Measurements from ENCODE around the gene ERN1. TPM values are rescaled to one million over a fixed set of nuclear protein-coding genes. Genes with fewer than 3 reads are reported as not detected.

ERN1 gene
- total and polyA plus RNA-seq, 2 donors (not counting 1 experiment from before 2014, with no cell fraction given): 3.3 to 11.7 TPM

DNA sequence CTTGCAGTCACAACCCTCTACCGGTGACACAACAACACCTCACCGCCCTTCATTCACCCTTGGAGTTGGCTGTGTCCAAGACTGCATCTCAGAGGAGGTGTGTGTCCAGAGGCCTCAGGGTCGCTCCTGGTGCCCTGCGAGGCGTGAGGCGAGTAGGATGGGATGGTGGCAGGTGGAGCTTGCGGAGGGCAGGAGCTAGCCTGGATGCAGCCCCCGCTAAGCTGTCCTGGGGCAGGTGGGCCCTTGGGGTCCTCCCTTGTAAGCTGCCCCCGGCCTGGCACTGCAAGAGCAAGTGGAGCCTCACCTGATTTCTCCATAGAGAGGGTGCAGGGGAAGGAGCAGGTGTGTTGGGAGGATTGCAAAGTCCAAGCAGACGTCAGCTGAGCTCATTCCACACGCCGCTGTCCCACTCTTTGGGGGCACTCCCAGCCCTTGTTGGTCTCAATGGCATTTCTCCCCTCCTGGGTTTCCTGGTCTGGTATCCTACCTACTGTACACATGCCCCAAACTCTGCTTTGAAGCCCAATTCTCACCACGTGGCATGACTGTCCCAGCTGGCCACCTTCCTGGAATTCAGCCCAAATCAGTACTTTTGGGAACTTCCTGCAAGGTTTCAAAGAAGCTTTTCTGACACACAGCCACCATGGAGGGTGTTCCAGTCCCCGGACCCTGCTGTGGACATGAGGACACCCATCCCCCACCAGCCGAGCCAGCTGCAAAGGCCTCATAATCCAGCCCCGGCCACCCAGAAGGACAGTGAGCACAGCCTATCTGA lies 91.4 kb downstream of the ERN1 start:
- H3K4me1 ChIP-seq (ENCODE audit: control insufficient read depth, extremely low read depth, insufficient read depth, low read length): no peaks in the 10 kb centered on the region
- no peak overlapping the region for H2AFZ ChIP-seq (ENCODE audit: low read length)
- H3K4me2 ChIP-seq (ENCODE audit: extremely low read depth, insufficient read depth, low read length): no peak overlapping the region
- DNase-seq (ENCODE audit: low read depth in 2 of 2): no peak
- no peak overlapping the region for H3K27ac ChIP-seq (ENCODE audit: insufficient read depth, low read length)
- no peaks in the 10 kb centered on the region for H3K9me3 ChIP-seq (ENCODE audit: control insufficient read depth, insufficient read depth, low read depth, low read length)
- no peaks in the 10 kb centered on the region for H3K27me3 ChIP-seq (ENCODE audit: control insufficient read depth, insufficient read depth, low read length)
- no peak for TF ChIP-seq EZH2 (IDR thresholded peaks at IDR 0.05; ENCODE audit: low read length, missing control alignments)
- no peak for TF ChIP-seq CTCF (conservative IDR thresholded peaks at IDR 0.05 in 1 of 2, IDR thresholded peaks at IDR 0.05 in 1 of 2; ENCODE audit: low read depth in 1 of 2, low read length in 2 of 2)
- no peaks in the 10 kb centered on the region for H3K79me2 ChIP-seq (ENCODE audit: control insufficient read depth, insufficient read depth, low read length)
- no peak overlapping the region for H3K4me3 ChIP-seq (replicated peaks in 1 of 4; ENCODE audit: control extremely low read depth in 1 of 4, insufficient read depth in 1 of 4, low read depth in 3 of 4, low read length in 4 of 4)
- H4K20me1 ChIP-seq (ENCODE audit: control insufficient read depth, extremely low read depth, insufficient read depth, low read length): no peaks in the 10 kb centered on the region
- no peaks in the 10 kb centered on the region for H3K36me3 ChIP-seq (ENCODE audit: control insufficient read depth, insufficient read depth, low read length)
- H3K9ac ChIP-seq (ENCODE audit: insufficient read depth, low read length): no peak overlapping the region

DNA sequence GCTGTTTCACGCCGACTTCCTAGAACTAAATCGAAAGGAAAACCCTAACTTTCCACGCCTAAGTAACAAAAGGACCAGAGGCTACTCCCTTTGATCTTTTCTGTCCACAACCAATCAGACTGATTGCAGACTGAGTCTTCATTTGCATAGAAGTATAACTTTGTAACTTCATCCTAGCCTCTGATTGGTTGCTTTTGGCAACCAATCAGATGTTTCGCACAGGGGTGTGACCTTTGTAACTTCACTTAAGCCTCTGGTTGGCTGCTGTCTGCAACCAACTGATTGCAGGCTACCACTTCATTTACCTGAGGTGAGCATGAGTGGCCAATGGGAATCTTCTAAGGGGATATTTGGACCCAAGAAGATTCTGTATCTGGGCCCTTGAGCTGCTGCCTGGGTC lies 92.1 kb downstream of the ERN1 start:
- Histone ChIP-seq H3K79me2 (ENCODE audit: control insufficient read depth, insufficient read depth, low read length) (no peaks in the 10 kb centered on the region), H3K27me3 (ENCODE audit: control insufficient read depth, insufficient read depth, low read length) (no peaks in the 10 kb centered on the region), H3K4me2 (ENCODE audit: extremely low read depth, insufficient read depth, low read length) (no peak overlapping the region), H3K9me3 (ENCODE audit: control insufficient read depth, insufficient read depth, low read depth, low read length) (no peaks in the 10 kb centered on the region), H3K27ac (ENCODE audit: insufficient read depth, low read length) (no peak overlapping the region), H3K4me3 (replicated peaks in 1 of 4; ENCODE audit: control extremely low read depth in 1 of 4, insufficient read depth in 1 of 4, low read depth in 3 of 4, low read length in 4 of 4) (no peak overlapping the region), H3K4me1 (ENCODE audit: control insufficient read depth, extremely low read depth, insufficient read depth, low read length) (no peaks in the 10 kb centered on the region), H4K20me1 (ENCODE audit: control insufficient read depth, extremely low read depth, insufficient read depth, low read length) (no peaks in the 10 kb centered on the region), H3K9ac (ENCODE audit: insufficient read depth, low read length) (no peak overlapping the region), H2AFZ (ENCODE audit: low read length) (no peak overlapping the region), H3K36me3 (ENCODE audit: control insufficient read depth, insufficient read depth, low read length) (no peaks in the 10 kb centered on the region)
- DNase-seq (ENCODE audit: low read depth in 2 of 2): no peak
- TF ChIP-seq CTCF (conservative IDR thresholded peaks at IDR 0.05 in 1 of 2, IDR thresholded peaks at IDR 0.05 in 1 of 2; ENCODE audit: low read depth in 1 of 2, low read length in 2 of 2) (no peak), EZH2 (IDR thresholded peaks at IDR 0.05; ENCODE audit: low read length, missing control alignments) (no peak)

DNA sequence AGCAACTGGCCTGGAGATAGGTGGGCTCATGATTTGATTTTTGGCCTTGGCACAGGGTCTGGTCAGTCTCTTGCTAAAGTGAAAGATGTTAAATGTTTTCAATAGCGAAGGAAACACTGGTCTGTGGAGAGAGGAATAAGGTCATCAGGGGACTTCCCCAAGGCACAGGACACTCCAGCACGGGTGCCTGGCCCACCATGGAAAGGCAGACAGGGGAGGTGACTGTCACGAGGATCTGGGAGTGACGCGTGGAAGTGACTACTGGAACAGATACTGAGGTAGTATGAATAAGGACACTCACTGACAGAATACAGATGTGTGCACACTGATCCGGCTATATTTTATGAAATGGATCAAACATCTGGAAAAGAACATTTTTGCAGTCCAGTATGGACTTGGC lies 92.8 kb downstream of the ERN1 start:
- Histone ChIP-seq H3K9ac (ENCODE audit: insufficient read depth, low read length) (no peak overlapping the region), H3K4me2 (ENCODE audit: extremely low read depth, insufficient read depth, low read length) (no peak overlapping the region), H3K79me2 (ENCODE audit: control insufficient read depth, insufficient read depth, low read length) (no peaks in the 10 kb centered on the region), H3K27me3 (ENCODE audit: control insufficient read depth, insufficient read depth, low read length) (no peaks in the 10 kb centered on the region), H4K20me1 (ENCODE audit: control insufficient read depth, extremely low read depth, insufficient read depth, low read length) (no peaks in the 10 kb centered on the region), H3K4me1 (ENCODE audit: control insufficient read depth, extremely low read depth, insufficient read depth, low read length) (no peaks in the 10 kb centered on the region), H2AFZ (ENCODE audit: low read length) (no peak overlapping the region), H3K27ac (ENCODE audit: insufficient read depth, low read length) (no peak overlapping the region), H3K4me3 (replicated peaks in 1 of 4; ENCODE audit: control extremely low read depth in 1 of 4, insufficient read depth in 1 of 4, low read depth in 3 of 4, low read length in 4 of 4) (no peak overlapping the region), H3K36me3 (ENCODE audit: control insufficient read depth, insufficient read depth, low read length) (no peaks in the 10 kb centered on the region), H3K9me3 (ENCODE audit: control insufficient read depth, insufficient read depth, low read depth, low read length) (no peaks in the 10 kb centered on the region)
- no peak for DNase-seq (ENCODE audit: low read depth in 2 of 2)
- no peak for TF ChIP-seq CTCF (conservative IDR thresholded peaks at IDR 0.05 in 1 of 2, IDR thresholded peaks at IDR 0.05 in 1 of 2; ENCODE audit: low read depth in 1 of 2, low read length in 2 of 2)
- no peak for TF ChIP-seq EZH2 (IDR thresholded peaks at IDR 0.05; ENCODE audit: low read length, missing control alignments)
